Testis (tissue), 3 donors: Measurements from ENCODE around the gene RCBTB1. TPM values are rescaled to one million over a fixed set of nuclear protein-coding genes. Genes with fewer than 3 reads are reported as not detected.

Experiments used
- DNase-seq: peaks from one replicate; pipeline ENCODE4 v3.0.0-alpha.2; 2019
- H3K27ac ChIP-seq, 2 donors: fragments of 200-600 bp; sonication (generic); one replicate each; pipeline ENCODE4 v1.5.1; 2019
- H3K27me3 ChIP-seq: fragments of 200-600 bp; sonication (generic); one replicate; pipeline ENCODE4 v1.5.1; 2019
- H3K36me3 ChIP-seq: fragments of 200-600 bp; sonication (generic); one replicate; pipeline ENCODE4 v1.5.1; 2017; ENCODE audit warnings: low read depth; ENCODE audit errors: missing control alignments
- H3K4me1 ChIP-seq: fragments of 200-600 bp; sonication (generic); one replicate; pipeline ENCODE4 v1.5.1; 2019
- H3K4me3 ChIP-seq, 2 donors: fragments of 200-600 bp; sonication (generic); one replicate each; pipeline ENCODE4 v1.5.1; 2017 to 2019
- H3K9me3 ChIP-seq: fragments of 200-600 bp; sonication (generic); one replicate; pipeline ENCODE4 v1.5.1; 2017
- POLR2A ChIP-seq: fragments of 450-650 bp; IDR thresholded peaks from one replicate; pipeline ENCODE4 v1.6.1; 2017; ENCODE audit warnings: antibody characterized with exemption, mild to moderate bottlenecking, moderate library complexity
- WGBS, 2 donors: methylation state at CpG; one replicate each; pipeline ENCODE4 v1.1.5; 2018; 5-methylcytosine and 5-hydroxymethylcytosine counted together
- intact Hi-C: fragments of 100-400 bp; cut with DNase I; formaldehyde crosslinking; loops from one replicate; pipeline ENCODE4 v1.15.1; 2023; ENCODE audit warnings: low total_unique reads
- polyA plus RNA-seq: library from polyadenylated mRNA; stranded (reverse); fragments of 350-450 nt; fragmentation: Illumina TruSeq; extraction: RNeasy Lipid Tissue Mini Kit (QIAGEN cat#74804); gene quantifications from one replicate; pipeline ENCODE4 v1.2.3, GENCODE V29; 2014; ENCODE audit warnings: low read depth, low replicate concordance; ENCODE audit not compliant: insufficient read depth
- total RNA-seq, 2 donors: library from RNA; depleted of rRNA; stranded (reverse); fragments of >200 nt; gene quantifications; one replicate each; pipeline ENCODE4 v1.2.3, GENCODE V29; 2016
- TF ChIP-seq, protein P1 (sequence below), 3 experiments: fragments of 450-650 bp in 2 of 3; fragments of 200-600 bp in 1 of 3; sonication (generic) in 1 of 3; IDR thresholded peaks; one replicate each; pipeline ENCODE4 v1.5.1; 2016 to 2019; ENCODE audit warnings: antibody characterized with exemption in 3 of 3, mild to moderate bottlenecking in 2 of 3, moderate library complexity in 1 of 3

RCBTB1 gene
- total and polyA plus RNA-seq, 3 donors from 2014 or later: 14.4 to 32.8 (median 20.5) TPM

DNA sequence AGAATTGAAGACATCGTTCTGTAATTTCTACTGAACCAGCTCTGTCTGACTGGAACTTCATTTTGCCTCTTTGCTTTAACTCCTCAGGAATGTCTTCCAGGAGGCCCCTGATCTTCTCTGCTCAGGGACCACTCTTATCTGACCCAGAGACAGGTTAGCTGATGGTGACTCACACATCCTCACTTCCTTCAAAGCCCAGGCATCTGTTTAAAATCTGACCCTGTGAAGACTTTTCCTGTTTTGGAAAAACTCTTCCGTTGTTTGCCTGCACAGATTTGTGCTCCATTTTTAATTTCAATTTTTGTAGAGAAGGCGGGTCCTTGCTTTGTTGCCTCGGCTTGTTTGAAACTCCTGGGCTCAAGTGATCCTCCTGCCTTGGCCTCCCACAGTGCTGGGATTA lies 44.6 kb upstream of the RCBTB1 start:
- H3K4me3 ChIP-seq: no peak overlapping the region
- no peaks in the 10 kb centered on the region for H3K9me3 ChIP-seq
- no peaks in the 10 kb centered on the region for H3K27me3 ChIP-seq
- 82 to 85% methylated on average over 4 of the region's 4 CpGs for WGBS, 2 donors
- intact Hi-C loops: no loop called here
- TF ChIP-seq, protein P1, sequence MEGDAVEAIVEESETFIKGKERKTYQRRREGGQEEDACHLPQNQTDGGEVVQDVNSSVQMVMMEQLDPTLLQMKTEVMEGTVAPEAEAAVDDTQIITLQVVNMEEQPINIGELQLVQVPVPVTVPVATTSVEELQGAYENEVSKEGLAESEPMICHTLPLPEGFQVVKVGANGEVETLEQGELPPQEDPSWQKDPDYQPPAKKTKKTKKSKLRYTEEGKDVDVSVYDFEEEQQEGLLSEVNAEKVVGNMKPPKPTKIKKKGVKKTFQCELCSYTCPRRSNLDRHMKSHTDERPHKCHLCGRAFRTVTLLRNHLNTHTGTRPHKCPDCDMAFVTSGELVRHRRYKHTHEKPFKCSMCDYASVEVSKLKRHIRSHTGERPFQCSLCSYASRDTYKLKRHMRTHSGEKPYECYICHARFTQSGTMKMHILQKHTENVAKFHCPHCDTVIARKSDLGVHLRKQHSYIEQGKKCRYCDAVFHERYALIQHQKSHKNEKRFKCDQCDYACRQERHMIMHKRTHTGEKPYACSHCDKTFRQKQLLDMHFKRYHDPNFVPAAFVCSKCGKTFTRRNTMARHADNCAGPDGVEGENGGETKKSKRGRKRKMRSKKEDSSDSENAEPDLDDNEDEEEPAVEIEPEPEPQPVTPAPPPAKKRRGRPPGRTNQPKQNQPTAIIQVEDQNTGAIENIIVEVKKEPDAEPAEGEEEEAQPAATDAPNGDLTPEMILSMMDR (IDR thresholded peaks at IDR 0.05): no peak
- TF ChIP-seq POLR2A: no peak
- no peaks in the 10 kb centered on the region for H3K4me1 ChIP-seq
- DNase-seq: no peak
- no peaks in the 10 kb centered on the region for H3K36me3 ChIP-seq
- no peak overlapping the region for H3K27ac ChIP-seq

DNA sequence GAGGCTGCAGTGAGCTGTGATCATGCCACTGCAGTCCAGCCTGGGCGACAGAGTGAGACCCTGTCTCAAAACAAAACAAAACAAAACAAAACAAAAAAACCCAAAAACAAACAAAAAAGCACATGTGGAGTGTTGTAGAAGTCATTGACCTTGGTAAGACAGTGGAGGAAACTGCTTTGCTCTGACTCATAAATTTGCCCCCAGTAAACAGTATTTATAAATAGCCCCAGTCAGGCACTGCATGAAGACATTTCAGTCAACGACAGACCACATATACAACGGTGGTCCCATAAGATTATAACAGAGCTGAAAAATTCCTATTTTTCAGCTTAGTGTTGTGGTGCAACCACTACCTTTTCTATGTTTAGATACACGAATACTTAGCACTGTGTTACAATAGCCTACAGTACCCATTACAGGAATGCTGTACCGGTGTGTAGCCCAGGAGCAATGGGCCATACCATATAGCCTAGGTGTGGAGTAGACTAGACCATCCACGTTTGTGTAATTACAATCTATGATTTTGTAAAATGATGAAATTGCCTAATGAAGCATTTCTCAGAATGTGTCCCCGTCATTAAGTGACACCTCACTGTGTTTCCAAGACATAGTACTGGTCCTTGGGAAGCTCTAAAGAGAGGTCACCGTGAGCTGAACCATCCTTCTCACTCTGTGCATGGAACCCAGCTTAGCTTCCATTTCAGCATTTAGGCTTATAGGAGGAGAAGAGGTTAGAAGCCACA lies 44.0 kb upstream of the RCBTB1 start:
- Histone ChIP-seq H3K27me3 (no peaks in the 10 kb centered on the region), H3K4me3 (no peak overlapping the region)
- WGBS, 2 donors: 85 to 86% methylated on average over 8 of the region's 8 CpGs

DNA sequence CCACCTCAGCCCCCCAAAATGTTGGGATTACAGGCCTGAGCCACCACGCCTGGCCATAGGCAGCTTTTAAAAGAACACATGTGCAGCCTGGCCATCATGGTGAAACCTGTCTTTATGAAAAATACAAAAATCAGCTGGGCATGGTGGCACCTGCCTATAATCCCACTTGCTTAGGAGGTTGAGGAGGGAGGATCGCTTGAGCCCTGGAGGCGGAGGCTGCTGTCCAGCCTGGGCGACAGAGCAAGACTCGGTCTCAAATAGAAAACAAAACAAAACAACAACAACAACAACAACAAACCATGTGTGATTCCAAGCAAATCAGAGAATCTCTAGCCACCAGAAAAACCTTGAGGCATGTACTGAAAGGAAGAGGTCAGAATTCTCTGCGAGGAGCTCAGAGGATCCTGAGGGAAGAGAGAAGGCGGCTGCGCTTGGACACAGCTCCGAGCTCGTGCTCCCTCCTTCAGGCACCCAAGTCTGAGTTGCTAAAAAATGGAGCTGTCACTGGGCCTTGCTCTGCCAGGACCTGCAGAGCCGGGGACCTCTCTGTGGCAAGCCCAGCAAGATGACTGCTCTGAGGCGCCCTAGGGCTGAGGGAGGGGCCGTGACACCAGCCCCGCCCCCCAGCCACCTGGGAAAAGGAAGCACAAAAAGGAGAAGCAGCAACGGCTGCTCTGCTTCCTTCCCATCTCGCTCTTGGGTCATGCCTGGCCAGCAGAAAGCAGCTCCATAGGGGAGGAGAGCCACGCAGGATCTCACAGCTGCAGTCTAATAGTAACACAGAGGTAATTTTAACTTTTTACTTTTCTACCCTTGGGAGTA lies 42.7 kb upstream of the RCBTB1 start, which contains the start of gene ARL11:
ARL11 (plus strand) TSS at position 677 of the 822 bp plus-strand sequence. CDS start 1,941 bp downstream, outside the sequence.
- peak; percentile 49 for DNase-seq
- no peaks in the 10 kb centered on the region for H3K36me3 ChIP-seq
- H3K4me1 ChIP-seq: no peaks in the 10 kb centered on the region
- H3K27me3 ChIP-seq: no peaks in the 10 kb centered on the region
- no peaks in the 10 kb centered on the region for H3K9me3 ChIP-seq
- peak within 1 kb of the TSS in 1 of 2 donors; percentile 36 for H3K27ac ChIP-seq
- intact Hi-C loops: no loop called here
- H3K4me3 ChIP-seq: peak within 1 kb of the TSS in 1 of 2 donors; percentile 18
- TF ChIP-seq, protein P1 (IDR thresholded peaks at IDR 0.05): no peak
- TF ChIP-seq POLR2A: no peak
- WGBS, 2 donors: 53 to 60% methylated on average over 17 of the region's 17 CpGs

More for the DNA sequence above, 44.0 kb upstream of the RCBTB1 start:
- intact Hi-C loops: no loop called here
- H3K4me1 ChIP-seq: no peaks in the 10 kb centered on the region
- no peak for DNase-seq
- TF ChIP-seq, protein P1 (IDR thresholded peaks at IDR 0.05): no peak
- TF ChIP-seq POLR2A: no peak
- H3K27ac ChIP-seq: no peak overlapping the region
- no peaks in the 10 kb centered on the region for H3K36me3 ChIP-seq
- H3K9me3 ChIP-seq: no peaks in the 10 kb centered on the region

DNA sequence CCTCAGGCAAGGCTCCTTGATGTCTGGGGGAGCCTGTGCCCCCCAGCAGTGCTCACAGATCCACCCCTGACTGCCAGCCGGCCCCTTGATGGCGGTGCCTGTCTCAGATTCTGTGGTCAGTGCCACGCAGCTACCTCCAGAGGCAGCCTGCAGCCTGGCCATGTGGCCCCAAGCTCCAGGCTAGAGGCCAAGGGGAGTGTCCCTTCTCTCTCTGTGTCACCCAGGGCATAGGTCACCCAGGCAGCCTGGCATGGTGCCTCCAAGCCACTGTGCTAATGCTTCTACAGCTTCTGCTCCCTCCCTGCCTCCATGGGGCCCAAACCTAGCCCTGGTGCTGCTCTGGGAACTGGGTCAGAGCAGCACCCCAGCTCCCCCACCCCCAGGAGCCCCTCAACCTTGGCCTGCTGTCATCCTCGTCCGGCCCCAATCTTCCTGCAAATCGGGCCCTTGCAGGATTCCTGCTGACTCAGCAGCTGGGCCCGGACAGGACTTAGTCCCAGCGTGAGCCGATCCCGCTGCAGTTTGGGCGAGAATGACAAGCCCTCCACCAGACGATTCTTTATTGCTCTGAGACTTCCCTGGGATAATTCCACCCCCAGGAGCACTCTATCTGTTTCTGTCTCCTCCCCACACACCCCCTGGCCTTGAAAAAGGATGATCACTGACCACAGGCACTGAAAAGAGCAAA lies 40.2 kb upstream of the RCBTB1 start:
- intact Hi-C loops: no loop called here
- Histone ChIP-seq H3K9me3 (no peaks in the 10 kb centered on the region), H3K36me3 (no peaks in the 10 kb centered on the region), H3K27ac (no peak overlapping the region), H3K27me3 (no peaks in the 10 kb centered on the region), H3K4me3 (no peak overlapping the region), H3K4me1 (no peaks in the 10 kb centered on the region)
- no peak for TF ChIP-seq POLR2A
- TF ChIP-seq, protein P1 (IDR thresholded peaks at IDR 0.05): no peak
- 65 to 76% methylated on average over 9 to 12 of the region's 12 CpGs for WGBS, 2 donors
- DNase-seq: no peak
